Activated CD8-positive, alpha-beta memory T cell treated with anti-CD3 and anti-CD28 coated beads, Interleukin-2, amount 50 U/mL, for 4 hours (primary cell): Measurements from ENCODE around the gene HOXC9.

Experiments used
- DNase-seq: peaks from one replicate; pipeline ENCODE4 v3.0.0-alpha.2; 2020

Gene HOXC9

GRCh38 chr12:54003625-54004024 lies 3.7 kb downstream of the HOXC9 start:
- DNase-seq, result no peak

- DNase-seq, result no peak
These were observed 4.3 kb downstream of the HOXC9 start for GRCh38 chr12:54004063-54004840.

- no peak for DNase-seq
These were observed 5.0 kb downstream of the HOXC9 start for GRCh38 chr12:54004841-54005530.

- no peak for DNase-seq
These were observed 5.5 kb downstream of the HOXC9 start for GRCh38 chr12:54005531-54005852.

GRCh38 chr12:54005853-54006558 lies 6.0 kb downstream of the HOXC9 start:
- peak; percentile 84 for DNase-seq

- DNase-seq, result no peak
These were observed 6.7 kb downstream of the HOXC9 start for GRCh38 chr12:54006559-54007220.

- no peak for DNase-seq
These were observed 7.7 kb downstream of the HOXC9 start for GRCh38 chr12:54007538-54008259.

GRCh38 chr12:54008260-54008552 lies 8.2 kb downstream of the HOXC9 start:
- DNase-seq, result no peak

- no peak for DNase-seq
These were observed 9.5 kb downstream of the HOXC9 start for GRCh38 chr12:54009171-54010052.

- no peak for DNase-seq
These were observed 10.4 kb downstream of the HOXC9 start for GRCh38 chr12:54010053-54010971.

GRCh38 chr12:54010972-54011664 lies 11.2 kb downstream of the HOXC9 start:
- no peak for DNase-seq

- no peak for DNase-seq
These were observed 11.9 kb downstream of the HOXC9 start for GRCh38 chr12:54011665-54012532.

GRCh38 chr12:54012631-54013409 lies 12.9 kb downstream of the HOXC9 start:
- DNase-seq, result no peak

GRCh38 chr12:54014377-54015017 lies 14.5 kb downstream of the HOXC9 start:
- DNase-seq, result no peak

- no peak for DNase-seq
These were observed 15.3 kb downstream of the HOXC9 start for GRCh38 chr12:54015018-54015931.

- no peak for DNase-seq
These were observed 16.1 kb downstream of the HOXC9 start for GRCh38 chr12:54016051-54016450.
